H1 (cell line): ENCODE data around the gene MTFR2. TPM values are rescaled to one million over a fixed set of nuclear protein-coding genes. Genes with fewer than 3 reads are reported as not detected.

Experiments
- ASH2L ChIP-seq: fragments of 200-600, 300-600 bp; sonication (generic); IDR thresholded peaks from one replicate; pipeline ENCODE4 v1.7.1; 2017; ENCODE audit warnings: low read length
- JUN ChIP-seq: IDR thresholded peaks from 2 replicates; pipeline ENCODE4 v1.6.1; 2011; ENCODE audit warnings: low read depth, mild to moderate bottlenecking, improper control_type of control experiment, low read length
- SIN3A ChIP-seq, 2 experiments: IDR thresholded peaks in 1 of 2; conservative IDR thresholded peaks in 1 of 2; 2 replicates each; pipeline ENCODE4 v1.6.1; 2011 to 2012; ENCODE audit warnings: low read length in 2 of 2, improper control_type of control experiment in 1 of 2, low read depth in 1 of 2, mild to moderate bottlenecking in 1 of 2
- SIX5 ChIP-seq: IDR thresholded peaks from 2 replicates; pipeline ENCODE4 v1.6.1; 2011; ENCODE audit warnings: mild to moderate bottlenecking, low read depth, low read length
- TAF1 ChIP-seq: IDR thresholded peaks from 2 replicates; pipeline ENCODE4 v1.6.1; 2011; ENCODE audit warnings: mild to moderate bottlenecking, low read depth, low read length
- TEAD4 ChIP-seq: IDR thresholded peaks from 2 replicates; pipeline ENCODE4 v1.6.1; 2012; ENCODE audit warnings: low read depth, low read length, inconsistent platforms, mixed read lengths
- polyA plus RNA-seq, 7 experiments: library from polyadenylated mRNA; depleted of rRNA in 3 of 7; stranded (reverse) in 5 of 7; unstranded in 2 of 7; fragments of >200 nt in 5 of 7; fragments of 200-250 nt in 2 of 7; gene quantifications; 1 replicate in 5 of 7; 2 replicates in 1 of 7; 4 replicates in 1 of 7; pipeline versions ENCODE4 v1.2.1 to v1.2.3, GENCODE V29; 2011 to 2013; ENCODE audit warnings: missing spikeins in 2 of 7, mixed read lengths in 2 of 7
- total RNA-seq: library from RNA; stranded (reverse); fragmentation: NEBNext Ultra II Directional; extraction: Animal tissue kit (Norgen Biotek cat#: 25700); gene quantifications from 2 replicates; pipeline ENCODE4 v1.2.1, GENCODE V29; 2021

MTFR2 gene
- total and polyA plus RNA-seq, 2 of the 8 experiments (the other 6 are each of a cell fraction or from before 2014, with no cell fraction given), result 8.5 to 10.7 TPM

- TF ChIP-seq TAF1 (no peak), JUN (no peak), ASH2L (no peak), SIN3A (conservative IDR thresholded peaks at IDR 0.05 in 1 of 2, IDR thresholded peaks at IDR 0.05 in 1 of 2; ENCODE audit: low read depth in 1 of 2, low read length in 2 of 2) (no peak), SIX5 (no peak), TEAD4 (no peak)
- TF ChIP-seq, all 59 proteins: peak for 0
Measured at GRCh38 chr6:136262940-136263339, 12.8 kb upstream of the MTFR2 start (continued).
